ENCODE measurements around the gene NINL.
"Not testable (repeated sequence)": the region's sequence is repeated elsewhere in the genome, so short reads cannot be mapped to it uniquely, and the experiment has no call there.

NINL gene

GRCh38 chr20:25571817-25572216, 13.5 kb downstream of the NINL start:
- H3K27ac ChIP-seq (ENCODE audit: low read depth, low read length) = no peak overlapping the region
- no peak overlapping the region for H3K9ac ChIP-seq (ENCODE audit: low read depth, low read length)
- H3K27me3 ChIP-seq (ENCODE audit: insufficient read depth, low read length) = no peaks in the 10 kb centered on the region
- 0 out of 2 replicates have a peak, but pooled peaks cover 7% of the 10 kb centered on the region for H3K4me1 ChIP-seq (ENCODE audit: insufficient read depth, low read length)
- H3K4me3 ChIP-seq (ENCODE audit: low read length) = no peak overlapping the region
- 92% methylated on average over 2 of the region's 2 CpGs for WGBS
- H3K9me3 ChIP-seq (ENCODE audit: insufficient read depth, low read depth, low read length) = no peaks in the 10 kb centered on the region
- H3K36me3 ChIP-seq (ENCODE audit: insufficient read depth, low read length) = 0 out of 2 replicates have a peak, but pooled peaks cover 3% of the 10 kb centered on the region

GRCh38 chr20:25571240-25571639, 14.1 kb downstream of the NINL start:
- Histone ChIP-seq H3K4me1 (ENCODE audit: insufficient read depth, low read length) (0 out of 2 replicates have a peak, but pooled peaks cover 7% of the 10 kb centered on the region), H3K27ac (ENCODE audit: low read depth, low read length) (0 out of 2 replicates have a peak overlapping the region, but pooled peaks have one; percentile 30), H3K9me3 (ENCODE audit: insufficient read depth, low read depth, low read length) (no peaks in the 10 kb centered on the region), H3K4me3 (ENCODE audit: low read length) (no peak overlapping the region), H3K9ac (ENCODE audit: low read depth, low read length) (no peak overlapping the region), H3K27me3 (ENCODE audit: insufficient read depth, low read length) (no peaks in the 10 kb centered on the region), H3K36me3 (ENCODE audit: insufficient read depth, low read length) (0 out of 2 replicates have a peak, but pooled peaks cover 3% of the 10 kb centered on the region)
- WGBS = 93% methylated on average over 2 of the region's 2 CpGs

GRCh38 chr20:25570148-25570530, 15.2 kb downstream of the NINL start:
- Histone ChIP-seq H3K27me3 (ENCODE audit: insufficient read depth, low read length) (no peaks in the 10 kb centered on the region), H3K9me3 (ENCODE audit: insufficient read depth, low read depth, low read length) (no peaks in the 10 kb centered on the region), H3K4me3 (ENCODE audit: low read length) (no peak overlapping the region), H3K27ac (ENCODE audit: low read depth, low read length) (no peak overlapping the region), H3K36me3 (ENCODE audit: insufficient read depth, low read length) (0 out of 2 replicates have a peak, but pooled peaks cover 3% of the 10 kb centered on the region), H3K4me1 (ENCODE audit: insufficient read depth, low read length) (0 out of 2 replicates have a peak, but pooled peaks cover 7% of the 10 kb centered on the region), H3K9ac (ENCODE audit: low read depth, low read length) (no peak overlapping the region)
- 96% methylated on average over 7 of the region's 7 CpGs for WGBS

- Histone ChIP-seq H3K9me3 (ENCODE audit: insufficient read depth, low read depth, low read length) (peaks cover 10% of the 10 kb centered on the region), H3K9ac (ENCODE audit: low read depth, low read length) (no peak overlapping the region), H3K27me3 (ENCODE audit: insufficient read depth, low read length) (no peaks in the 10 kb centered on the region), H3K4me3 (ENCODE audit: low read length) (no peak overlapping the region), H3K4me1 (ENCODE audit: insufficient read depth, low read length) (0 out of 2 replicates have a peak, but pooled peaks cover 4% of the 10 kb centered on the region), H3K36me3 (ENCODE audit: insufficient read depth, low read length) (peaks cover 5% of the 10 kb centered on the region; the same call in 1 of the 2 replicates), H3K27ac (ENCODE audit: low read depth, low read length) (no peak overlapping the region)
- WGBS = 92% methylated on average over 2 of the region's 2 CpGs
These were observed 18.0 kb downstream of the NINL start for GRCh38 chr20:25567286-25567685.

- 83% methylated on average over 2 of the region's 2 CpGs for WGBS
- peaks cover 5% of the 10 kb centered on the region; the same call in 1 of the 2 replicates for H3K36me3 ChIP-seq (ENCODE audit: insufficient read depth, low read length)
- no peak overlapping the region for H3K4me3 ChIP-seq (ENCODE audit: low read length)
- peaks cover 10% of the 10 kb centered on the region for H3K9me3 ChIP-seq (ENCODE audit: insufficient read depth, low read depth, low read length)
- H3K27ac ChIP-seq (ENCODE audit: low read depth, low read length) = no peak overlapping the region
- 0 out of 2 replicates have a peak, but pooled peaks cover 4% of the 10 kb centered on the region for H3K4me1 ChIP-seq (ENCODE audit: insufficient read depth, low read length)
- no peaks in the 10 kb centered on the region for H3K27me3 ChIP-seq (ENCODE audit: insufficient read depth, low read length)
- no peak overlapping the region for H3K9ac ChIP-seq (ENCODE audit: low read depth, low read length)
These were observed 18.5 kb downstream of the NINL start for GRCh38 chr20:25566821-25567220.

GRCh38 chr20:25565578-25566157, 19.7 kb downstream of the NINL start:
- H3K9me3 ChIP-seq (ENCODE audit: insufficient read depth, low read depth, low read length) = peaks cover 10% of the 10 kb centered on the region
- no peaks in the 10 kb centered on the region for H3K27me3 ChIP-seq (ENCODE audit: insufficient read depth, low read length)
- no peak overlapping the region for H3K9ac ChIP-seq (ENCODE audit: low read depth, low read length)
- WGBS = 85% methylated on average over 6 of the region's 6 CpGs
- H3K27ac ChIP-seq (ENCODE audit: low read depth, low read length) = no peak overlapping the region
- H3K36me3 ChIP-seq (ENCODE audit: insufficient read depth, low read length) = peaks cover 2% of the 10 kb centered on the region; the same call in 1 of the 2 replicates
- 0 out of 2 replicates have a peak, but pooled peaks cover 4% of the 10 kb centered on the region for H3K4me1 ChIP-seq (ENCODE audit: insufficient read depth, low read length)
- H3K4me3 ChIP-seq (ENCODE audit: low read length) = no peak overlapping the region

GRCh38 chr20:25563876-25564275, 21.5 kb downstream of the NINL start:
- peaks cover 10% of the 10 kb centered on the region for H3K9me3 ChIP-seq (ENCODE audit: insufficient read depth, low read depth, low read length)
- no peak overlapping the region for H3K27ac ChIP-seq (ENCODE audit: low read depth, low read length)
- peaks cover 6% of the 10 kb centered on the region; the same call in 1 of the 2 replicates for H3K36me3 ChIP-seq (ENCODE audit: insufficient read depth, low read length)
- no peak overlapping the region for H3K9ac ChIP-seq (ENCODE audit: low read depth, low read length)
- 0 out of 2 replicates have a peak, but pooled peaks cover 4% of the 10 kb centered on the region for H3K4me1 ChIP-seq (ENCODE audit: insufficient read depth, low read length)
- H3K27me3 ChIP-seq (ENCODE audit: insufficient read depth, low read length) = no peaks in the 10 kb centered on the region
- H3K4me3 ChIP-seq (ENCODE audit: low read length) = no peak overlapping the region
- WGBS = 96% methylated on average over 6 of the region's 6 CpGs

- peaks cover 12% of the 10 kb centered on the region for H3K36me3 ChIP-seq (ENCODE audit: insufficient read depth, low read length)
These were observed 22.0 kb downstream of the NINL start for GRCh38 chr20:25563362-25563761.

GRCh38 chr20:25561771-25562170, 23.6 kb downstream of the NINL start:
- WGBS = 97% methylated on average over 26 of the region's 31 CpGs
- not testable (repeated sequence) for H3K4me1 ChIP-seq (ENCODE audit: insufficient read depth, low read length); H3K27me3 ChIP-seq (ENCODE audit: insufficient read depth, low read length); H3K9ac ChIP-seq (ENCODE audit: low read depth, low read length); H3K4me3 ChIP-seq (ENCODE audit: low read length); H3K27ac ChIP-seq (ENCODE audit: low read depth, low read length)
- H3K36me3 ChIP-seq (ENCODE audit: insufficient read depth, low read length) = peaks cover 15% of the 10 kb centered on the region
- peaks cover 10% of the 10 kb centered on the region for H3K9me3 ChIP-seq (ENCODE audit: insufficient read depth, low read depth, low read length)

More at GRCh38 chr20:25563362-25563761, 22.0 kb downstream of the NINL start:
- Histone ChIP-seq H3K27ac (ENCODE audit: low read depth, low read length) (no peak overlapping the region), H3K9ac (ENCODE audit: low read depth, low read length) (no peak overlapping the region), H3K4me1 (ENCODE audit: insufficient read depth, low read length) (0 out of 2 replicates have a peak, but pooled peaks cover 4% of the 10 kb centered on the region), H3K4me3 (ENCODE audit: low read length) (no peak overlapping the region), H3K27me3 (ENCODE audit: insufficient read depth, low read length) (no peaks in the 10 kb centered on the region), H3K9me3 (ENCODE audit: insufficient read depth, low read depth, low read length) (peaks cover 10% of the 10 kb centered on the region)

- Histone ChIP-seq H3K4me3 (ENCODE audit: low read length) (no peak overlapping the region), H3K9me3 (ENCODE audit: insufficient read depth, low read depth, low read length) (no peaks in the 10 kb centered on the region), H3K4me1 (ENCODE audit: insufficient read depth, low read length) (peaks cover 25% of the 10 kb centered on the region; the same call in 1 of the 2 replicates), H3K27ac (ENCODE audit: low read depth, low read length) (no peak overlapping the region), H3K9ac (ENCODE audit: low read depth, low read length) (no peak overlapping the region), H3K27me3 (ENCODE audit: insufficient read depth, low read length) (no peaks in the 10 kb centered on the region), H3K36me3 (ENCODE audit: insufficient read depth, low read length) (peaks cover 9% of the 10 kb centered on the region)
- WGBS = 84% methylated on average over 6 of the region's 6 CpGs
These were observed 31.5 kb downstream of the NINL start for GRCh38 chr20:25553819-25554296.

- Histone ChIP-seq H3K36me3 (ENCODE audit: insufficient read depth, low read length) (peaks cover 4% of the 10 kb centered on the region; the same call in 1 of the 2 replicates), H3K9me3 (ENCODE audit: insufficient read depth, low read depth, low read length) (no peaks in the 10 kb centered on the region), H3K27ac (ENCODE audit: low read depth, low read length) (no peak overlapping the region), H3K4me1 (ENCODE audit: insufficient read depth, low read length) (peaks cover 25% of the 10 kb centered on the region; the same call in 1 of the 2 replicates), H3K4me3 (ENCODE audit: low read length) (no peak overlapping the region), H3K27me3 (ENCODE audit: insufficient read depth, low read length) (no peaks in the 10 kb centered on the region), H3K9ac (ENCODE audit: low read depth, low read length) (no peak overlapping the region)
- WGBS = 92% methylated on average over 5 of the region's 5 CpGs
These were observed 32.4 kb downstream of the NINL start for GRCh38 chr20:25552977-25553376.

Data from HUES64 (cell line).